Measurements from ENCODE around the gene VIPR2.

Gene VIPR2

DNA sequence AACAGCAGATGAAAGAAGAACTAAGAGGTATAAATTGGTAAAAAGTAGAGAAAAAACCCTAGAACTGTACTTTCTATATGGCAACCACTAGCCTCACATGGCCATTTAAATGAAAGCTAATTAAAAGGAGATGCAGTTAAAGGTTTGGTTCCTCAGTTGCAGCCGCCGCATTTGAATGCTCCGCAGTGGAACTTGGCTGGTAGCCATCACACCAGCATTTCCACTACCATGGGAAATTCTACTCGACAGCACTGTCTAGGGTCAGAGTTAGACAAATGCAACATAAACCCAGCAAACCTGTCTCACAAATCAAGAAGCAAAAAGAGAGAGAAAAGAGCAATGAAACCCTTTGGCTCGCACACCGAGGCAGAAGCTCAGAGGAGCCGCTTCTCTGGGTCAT lies 29.7 kb downstream of the VIPR2 start:
- TF ChIP-seq, protein P1, sequence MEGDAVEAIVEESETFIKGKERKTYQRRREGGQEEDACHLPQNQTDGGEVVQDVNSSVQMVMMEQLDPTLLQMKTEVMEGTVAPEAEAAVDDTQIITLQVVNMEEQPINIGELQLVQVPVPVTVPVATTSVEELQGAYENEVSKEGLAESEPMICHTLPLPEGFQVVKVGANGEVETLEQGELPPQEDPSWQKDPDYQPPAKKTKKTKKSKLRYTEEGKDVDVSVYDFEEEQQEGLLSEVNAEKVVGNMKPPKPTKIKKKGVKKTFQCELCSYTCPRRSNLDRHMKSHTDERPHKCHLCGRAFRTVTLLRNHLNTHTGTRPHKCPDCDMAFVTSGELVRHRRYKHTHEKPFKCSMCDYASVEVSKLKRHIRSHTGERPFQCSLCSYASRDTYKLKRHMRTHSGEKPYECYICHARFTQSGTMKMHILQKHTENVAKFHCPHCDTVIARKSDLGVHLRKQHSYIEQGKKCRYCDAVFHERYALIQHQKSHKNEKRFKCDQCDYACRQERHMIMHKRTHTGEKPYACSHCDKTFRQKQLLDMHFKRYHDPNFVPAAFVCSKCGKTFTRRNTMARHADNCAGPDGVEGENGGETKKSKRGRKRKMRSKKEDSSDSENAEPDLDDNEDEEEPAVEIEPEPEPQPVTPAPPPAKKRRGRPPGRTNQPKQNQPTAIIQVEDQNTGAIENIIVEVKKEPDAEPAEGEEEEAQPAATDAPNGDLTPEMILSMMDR (conservative IDR thresholded peaks at IDR 0.05; ENCODE audit: low read length): no peak
- no peak for DNase-seq (ENCODE audit: low read depth)

DNA sequence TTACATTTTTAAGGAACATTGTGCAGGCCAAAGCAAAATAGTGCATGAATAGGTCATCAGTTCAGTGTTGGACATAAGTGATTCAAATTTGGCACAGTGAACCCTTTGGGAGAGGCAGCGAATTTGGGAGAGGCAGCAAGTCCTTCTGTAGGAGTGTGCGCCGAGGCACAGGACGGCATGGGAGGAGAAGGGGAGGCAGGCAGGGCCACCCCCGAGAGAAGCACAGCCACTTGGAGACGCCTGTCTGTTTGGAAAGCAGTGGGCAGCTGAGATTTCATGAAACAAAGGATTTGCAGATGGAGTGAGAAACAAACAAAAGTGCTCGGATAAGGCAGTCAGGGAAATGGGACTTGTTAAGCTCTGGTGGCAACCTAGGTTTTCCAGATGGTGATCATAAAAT lies 30.6 kb downstream of the VIPR2 start:
- H3K4me3 ChIP-seq (ENCODE audit: low read length): no peak overlapping the region
- TF ChIP-seq, protein P1 (conservative IDR thresholded peaks at IDR 0.05; ENCODE audit: low read length): no peak
- no peak for DNase-seq (ENCODE audit: low read depth)

More for the DNA sequence above, 29.7 kb downstream of the VIPR2 start:
- H3K4me3 ChIP-seq (ENCODE audit: low read length): no peak overlapping the region

DNA sequence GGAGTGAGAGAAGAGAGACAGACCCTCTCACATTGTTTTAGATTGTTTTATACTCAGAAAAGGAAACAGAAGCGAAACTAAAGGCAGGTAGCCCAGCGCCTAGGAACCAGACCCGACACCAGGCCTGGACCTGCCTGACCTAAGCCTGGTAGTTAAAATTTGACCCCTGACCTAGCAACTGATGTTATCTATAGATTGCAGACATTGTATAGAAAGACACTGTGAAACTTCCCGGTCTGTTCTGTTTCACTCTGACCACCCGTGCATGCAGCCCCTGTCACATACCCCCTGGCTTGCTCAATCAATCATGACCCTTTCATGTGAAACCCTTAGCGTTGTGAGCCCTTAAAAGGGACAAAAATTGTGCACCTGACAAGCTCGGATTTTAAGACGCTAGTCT lies 31.6 kb downstream of the VIPR2 start:
- TF ChIP-seq, protein P1 (conservative IDR thresholded peaks at IDR 0.05; ENCODE audit: low read length): no peak
- no peak for DNase-seq (ENCODE audit: low read depth)
- no peak overlapping the region for H3K4me3 ChIP-seq (ENCODE audit: low read length)

DNA sequence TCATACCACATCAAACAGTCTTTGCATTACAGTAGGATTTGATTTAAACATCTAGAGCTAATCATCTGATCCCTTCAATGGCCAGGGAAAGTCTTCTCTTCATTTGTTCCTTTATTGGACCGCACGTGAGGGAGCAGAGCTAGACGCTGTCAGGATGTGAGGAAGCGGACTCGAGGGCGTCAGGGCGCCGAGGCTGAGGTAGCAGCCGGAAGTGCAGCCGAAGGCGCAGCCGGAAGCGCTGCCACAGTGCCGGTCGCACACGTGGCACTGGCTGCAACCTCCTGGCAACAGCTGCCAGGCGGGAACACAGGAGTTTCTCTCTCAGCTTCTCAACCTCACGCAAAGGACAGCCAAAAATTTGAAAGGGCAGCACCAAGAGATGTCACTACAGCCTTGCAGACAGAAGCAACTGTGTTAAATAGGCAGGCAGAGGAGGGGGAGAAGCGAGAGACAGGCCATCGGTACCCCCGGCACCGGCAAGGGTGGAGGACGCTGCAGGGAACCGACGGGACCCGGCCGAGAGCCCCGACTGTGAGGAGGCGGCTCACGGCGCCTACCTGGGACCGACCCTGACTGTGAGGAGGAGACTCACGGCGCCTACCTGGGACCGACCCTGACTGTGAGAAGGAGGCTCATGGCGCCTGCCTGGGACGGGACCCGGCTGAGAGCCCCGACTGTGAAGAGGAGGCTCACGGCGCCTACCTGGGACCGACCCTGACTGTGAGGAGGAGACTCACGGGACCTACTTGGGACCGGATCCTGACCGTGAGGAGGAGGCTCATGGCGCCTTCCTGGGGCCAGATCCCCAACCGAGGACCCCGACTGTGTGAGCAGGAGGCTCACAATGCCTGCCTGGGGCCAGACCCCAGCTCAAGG lies 32.3 kb downstream of the VIPR2 start:
- no peak for DNase-seq (ENCODE audit: low read depth)
- H3K4me3 ChIP-seq (ENCODE audit: low read length): no peak overlapping the region
- TF ChIP-seq, protein P1 (conservative IDR thresholded peaks at IDR 0.05; ENCODE audit: low read length): no peak

DNA sequence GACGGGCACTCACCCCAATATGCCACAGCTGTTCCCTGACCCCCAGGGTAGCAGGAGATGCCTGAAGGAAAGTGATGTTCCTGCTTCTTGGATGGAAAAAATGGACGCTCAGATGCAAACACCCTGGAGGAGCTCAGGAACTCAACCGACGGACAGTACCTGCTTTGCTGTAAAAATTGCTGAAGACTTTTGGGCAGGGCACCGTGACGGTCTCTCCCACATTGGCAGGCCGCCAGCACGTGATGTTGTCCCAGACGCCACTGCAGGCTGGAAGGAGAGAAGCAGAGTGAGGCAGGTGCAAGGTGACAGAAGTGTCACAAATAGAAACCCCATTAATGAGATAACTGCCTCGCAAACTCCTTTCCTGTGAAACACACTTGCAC lies 35.0 kb downstream of the VIPR2 start:
- no peak for DNase-seq (ENCODE audit: low read depth)
- TF ChIP-seq, protein P1 (conservative IDR thresholded peaks at IDR 0.05; ENCODE audit: low read length): no peak
- no peak overlapping the region for H3K4me3 ChIP-seq (ENCODE audit: low read length)

DNA sequence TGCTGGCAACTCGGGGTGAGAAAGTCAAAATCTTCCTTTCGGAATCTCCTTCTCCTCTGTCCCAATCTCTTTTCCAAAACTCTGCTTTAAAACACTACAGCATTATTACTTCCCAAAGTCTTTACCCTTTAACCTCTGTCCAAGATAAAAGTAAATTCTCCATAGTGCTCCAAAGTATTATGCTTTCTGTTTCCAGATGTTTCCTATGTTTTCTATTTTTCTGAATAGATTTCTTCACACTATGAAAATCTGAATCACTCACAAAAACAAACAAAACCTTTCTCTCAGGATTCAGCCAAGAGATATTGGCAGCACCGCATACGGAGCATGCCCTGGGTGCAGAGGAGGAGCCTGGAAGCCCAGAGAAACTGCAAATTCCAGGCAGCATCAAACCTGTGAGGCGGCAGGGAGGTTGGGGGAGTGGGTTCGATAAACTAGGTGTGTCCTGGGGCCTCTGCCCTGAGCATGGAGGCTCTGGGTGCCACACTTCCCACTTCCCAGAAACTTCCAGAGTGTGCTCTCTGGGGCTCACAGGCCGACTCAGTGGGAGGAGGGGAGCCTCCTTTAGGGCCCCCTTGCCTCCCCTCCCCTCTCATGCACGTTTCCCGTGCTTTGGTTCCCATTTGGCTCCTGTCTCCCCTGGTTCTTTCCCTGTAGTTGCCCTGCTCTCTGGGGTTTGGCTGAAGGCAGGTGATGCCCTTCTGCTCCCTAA lies 35.6 kb downstream of the VIPR2 start:
- no peak for DNase-seq (ENCODE audit: low read depth)

More for the DNA sequence above, 35.6 kb downstream of the VIPR2 start:
- no peak overlapping the region for H3K4me3 ChIP-seq (ENCODE audit: low read length)
- TF ChIP-seq, protein P1 (conservative IDR thresholded peaks at IDR 0.05; ENCODE audit: low read length): no peak

All from AG10803 (cell line).